GM12864 (cell line): ENCODE data around the gene FNBP1L.
"Not testable (repeated sequence)": the region's sequence is repeated elsewhere in the genome, so short reads cannot be mapped to it uniquely, and the experiment has no call there.

Experiments
- DNase-seq: peaks from one replicate; pipeline ENCODE4 v3.0.0-alpha.2; 2011; ENCODE audit warnings: low read depth
- H3K4me3 ChIP-seq: 2 replicates; pipeline ENCODE4 v1.5.1; 2011; ENCODE audit warnings: mild to moderate bottlenecking, low read depth, low read length, control low read depth
- TF ChIP-seq, protein P1 (sequence below): IDR thresholded peaks from 2 replicates; pipeline ENCODE4 v1.5.1; 2011; ENCODE audit warnings: low read depth, mild to moderate bottlenecking, moderate library complexity, low read length, control low read depth, inconsistent platforms; ENCODE audit errors: missing control alignments

Gene FNBP1L

GRCh38 chr1:93450321-93450720, 2.4 kb downstream of the FNBP1L start:
- TF ChIP-seq, protein P1, sequence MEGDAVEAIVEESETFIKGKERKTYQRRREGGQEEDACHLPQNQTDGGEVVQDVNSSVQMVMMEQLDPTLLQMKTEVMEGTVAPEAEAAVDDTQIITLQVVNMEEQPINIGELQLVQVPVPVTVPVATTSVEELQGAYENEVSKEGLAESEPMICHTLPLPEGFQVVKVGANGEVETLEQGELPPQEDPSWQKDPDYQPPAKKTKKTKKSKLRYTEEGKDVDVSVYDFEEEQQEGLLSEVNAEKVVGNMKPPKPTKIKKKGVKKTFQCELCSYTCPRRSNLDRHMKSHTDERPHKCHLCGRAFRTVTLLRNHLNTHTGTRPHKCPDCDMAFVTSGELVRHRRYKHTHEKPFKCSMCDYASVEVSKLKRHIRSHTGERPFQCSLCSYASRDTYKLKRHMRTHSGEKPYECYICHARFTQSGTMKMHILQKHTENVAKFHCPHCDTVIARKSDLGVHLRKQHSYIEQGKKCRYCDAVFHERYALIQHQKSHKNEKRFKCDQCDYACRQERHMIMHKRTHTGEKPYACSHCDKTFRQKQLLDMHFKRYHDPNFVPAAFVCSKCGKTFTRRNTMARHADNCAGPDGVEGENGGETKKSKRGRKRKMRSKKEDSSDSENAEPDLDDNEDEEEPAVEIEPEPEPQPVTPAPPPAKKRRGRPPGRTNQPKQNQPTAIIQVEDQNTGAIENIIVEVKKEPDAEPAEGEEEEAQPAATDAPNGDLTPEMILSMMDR: no peak
- DNase-seq: no peak
- no peak overlapping the region for H3K4me3 ChIP-seq

DNA sequence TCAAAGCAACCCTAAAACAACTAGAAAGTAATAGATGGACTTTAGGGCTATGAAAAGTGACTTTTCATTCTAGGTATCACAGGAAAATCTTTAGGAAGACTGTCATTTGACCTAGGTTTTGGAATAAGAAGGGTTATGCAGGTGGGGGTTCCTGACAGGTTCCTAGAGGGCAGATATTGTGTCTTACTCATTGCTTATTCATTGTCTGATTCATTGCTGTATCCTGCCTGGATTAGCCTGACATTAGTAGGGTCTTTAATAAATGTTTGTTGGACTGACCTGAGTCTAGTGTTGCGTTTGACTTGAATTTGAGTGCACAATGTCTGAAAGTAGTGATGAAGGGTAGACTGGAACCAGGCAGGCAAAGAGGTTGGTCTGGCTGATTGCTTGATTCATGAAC, 6.0 kb downstream of the FNBP1L start:
- TF ChIP-seq, protein P1: no peak
- H3K4me3 ChIP-seq: no peak overlapping the region
- no peak for DNase-seq

GRCh38 chr1:93459126-93459525, 11.2 kb downstream of the FNBP1L start:
- no peak overlapping the region for H3K4me3 ChIP-seq
- TF ChIP-seq, protein P1: no peak
- DNase-seq: no peak

GRCh38 chr1:93461236-93461635, 13.3 kb downstream of the FNBP1L start:
- TF ChIP-seq, protein P1: no peak
- no peak overlapping the region for H3K4me3 ChIP-seq
- DNase-seq: no peak

GRCh38 chr1:93463960-93464359, 16.0 kb downstream of the FNBP1L start:
- TF ChIP-seq, protein P1: no peak
- no peak overlapping the region for H3K4me3 ChIP-seq
- DNase-seq: no peak

DNA sequence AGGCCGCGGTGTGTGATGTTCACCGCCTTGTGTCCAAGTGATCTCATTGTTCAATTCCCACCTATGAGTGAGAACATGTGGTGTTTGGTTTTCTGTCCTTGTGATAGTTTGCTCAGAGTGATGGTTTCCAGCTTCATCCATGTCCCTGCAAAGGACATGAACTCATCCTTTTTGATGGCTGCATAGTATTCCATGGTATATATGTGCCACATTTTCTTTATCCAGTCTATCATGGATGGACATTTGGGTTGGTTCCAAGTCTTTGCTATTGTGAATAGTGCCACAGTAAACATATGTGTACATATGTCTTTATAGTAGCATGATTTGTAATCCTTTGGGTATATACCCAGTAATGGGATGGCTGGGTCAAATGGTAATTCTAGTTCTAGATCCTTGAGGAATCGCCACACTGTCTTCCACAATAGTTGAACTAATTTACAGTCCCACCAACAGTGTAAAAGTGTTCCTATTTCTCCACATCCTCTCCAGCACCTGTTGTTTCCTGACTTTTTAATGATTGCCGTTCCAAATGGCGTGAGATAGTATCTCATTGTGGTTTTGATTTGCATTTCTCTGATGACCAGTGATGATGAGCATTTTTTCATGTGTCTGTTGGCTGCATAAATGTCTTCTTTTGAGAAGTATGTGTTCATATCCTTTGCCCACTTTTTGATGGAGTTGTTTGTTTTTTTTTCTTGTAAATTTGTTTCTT, 17.6 kb downstream of the FNBP1L start:
- not testable (repeated sequence) for H3K4me3 ChIP-seq, DNase-seq

DNA sequence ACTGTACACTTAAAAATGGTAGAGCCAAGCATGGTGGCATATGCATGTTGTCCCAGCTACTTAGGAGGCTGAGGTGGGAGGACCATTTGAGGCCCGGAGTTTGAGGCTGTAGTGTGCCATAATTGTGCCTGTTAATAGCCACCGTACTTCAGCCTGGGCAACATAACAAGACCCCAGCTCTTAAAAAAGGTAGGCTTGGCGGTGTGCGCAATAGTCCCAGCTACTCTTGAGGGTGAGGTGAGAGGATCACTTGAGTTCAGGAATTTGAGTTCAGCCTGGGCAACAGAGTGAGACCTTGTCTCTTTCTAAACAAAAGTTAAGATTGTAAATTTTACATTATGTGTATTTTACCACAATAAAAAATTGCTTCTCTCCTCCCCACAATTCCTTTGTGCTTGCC, 19.7 kb downstream of the FNBP1L start:
- DNase-seq: no peak
- TF ChIP-seq, protein P1: no peak
- H3K4me3 ChIP-seq: no peak overlapping the region
